ENCODE measurements around the gene TMEM271.

GRCh38 chr4:531721-532565 is 44.2 kb downstream of the TMEM271 start:
- TF ChIP-seq, protein P1, sequence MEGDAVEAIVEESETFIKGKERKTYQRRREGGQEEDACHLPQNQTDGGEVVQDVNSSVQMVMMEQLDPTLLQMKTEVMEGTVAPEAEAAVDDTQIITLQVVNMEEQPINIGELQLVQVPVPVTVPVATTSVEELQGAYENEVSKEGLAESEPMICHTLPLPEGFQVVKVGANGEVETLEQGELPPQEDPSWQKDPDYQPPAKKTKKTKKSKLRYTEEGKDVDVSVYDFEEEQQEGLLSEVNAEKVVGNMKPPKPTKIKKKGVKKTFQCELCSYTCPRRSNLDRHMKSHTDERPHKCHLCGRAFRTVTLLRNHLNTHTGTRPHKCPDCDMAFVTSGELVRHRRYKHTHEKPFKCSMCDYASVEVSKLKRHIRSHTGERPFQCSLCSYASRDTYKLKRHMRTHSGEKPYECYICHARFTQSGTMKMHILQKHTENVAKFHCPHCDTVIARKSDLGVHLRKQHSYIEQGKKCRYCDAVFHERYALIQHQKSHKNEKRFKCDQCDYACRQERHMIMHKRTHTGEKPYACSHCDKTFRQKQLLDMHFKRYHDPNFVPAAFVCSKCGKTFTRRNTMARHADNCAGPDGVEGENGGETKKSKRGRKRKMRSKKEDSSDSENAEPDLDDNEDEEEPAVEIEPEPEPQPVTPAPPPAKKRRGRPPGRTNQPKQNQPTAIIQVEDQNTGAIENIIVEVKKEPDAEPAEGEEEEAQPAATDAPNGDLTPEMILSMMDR (IDR thresholded peaks at IDR 0.05) = no peak
- TF ChIP-seq POLR2A (IDR thresholded peaks at IDR 0.05) = no peak

Measured in uterus (tissue), 2 donors.